GM19452 (cell line): ENCODE measurements around the gene EVX1.

Source experiments
- ATAC-seq: cut with Tn5 transposase; IDR thresholded peaks from one replicate; pipeline ENCODE4 v1.9.1; 2021; ENCODE audit not compliant: unreplicated experiment

Gene EVX1

DNA sequence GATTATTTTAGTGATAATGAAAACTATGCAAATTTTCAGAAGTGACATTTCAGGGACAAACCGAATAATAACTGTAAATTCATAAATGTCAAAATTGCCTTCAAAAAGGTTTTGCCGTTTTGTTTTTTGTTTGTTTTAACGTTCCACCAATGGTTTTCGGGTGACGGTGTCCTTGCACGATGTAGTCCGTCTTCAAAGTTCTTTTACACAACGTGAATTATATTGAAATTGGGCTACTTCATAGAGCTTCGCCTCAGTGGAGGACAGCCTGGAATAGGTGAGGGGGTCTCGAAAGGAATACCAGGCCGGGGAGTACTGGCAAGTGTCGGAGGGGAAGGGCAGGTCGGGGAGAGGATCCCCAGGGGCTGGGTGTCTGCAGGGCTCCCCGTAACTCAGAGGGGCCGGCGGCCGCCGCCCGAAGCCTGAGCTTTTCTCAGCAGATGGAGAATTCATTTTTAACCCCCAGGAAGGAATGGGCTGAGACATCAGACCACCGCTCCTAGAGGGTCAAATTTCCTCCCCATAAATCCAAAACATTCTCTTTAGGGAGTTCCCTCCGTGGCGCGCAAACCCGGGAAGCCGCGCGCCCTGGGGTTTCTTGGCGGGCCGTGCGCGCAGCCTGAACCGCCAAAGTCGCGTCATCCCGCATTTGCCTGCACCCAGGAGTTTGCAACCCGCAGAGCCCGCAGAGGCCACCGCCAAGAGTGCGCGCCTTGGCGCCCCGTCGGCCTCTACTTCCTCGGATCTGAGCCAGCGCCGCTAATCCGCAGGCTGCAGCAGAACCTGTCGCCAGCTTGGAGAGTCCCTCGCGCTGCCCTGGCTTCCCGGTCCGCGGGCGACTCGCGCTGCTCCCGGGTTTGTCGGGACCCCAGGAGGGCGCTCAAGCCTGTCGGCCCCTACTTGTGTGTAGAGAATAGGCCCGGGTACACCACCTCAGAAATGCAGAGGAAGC, 17.3 kb upstream of the EVX1 start:
- ATAC-seq = no peak

DNA sequence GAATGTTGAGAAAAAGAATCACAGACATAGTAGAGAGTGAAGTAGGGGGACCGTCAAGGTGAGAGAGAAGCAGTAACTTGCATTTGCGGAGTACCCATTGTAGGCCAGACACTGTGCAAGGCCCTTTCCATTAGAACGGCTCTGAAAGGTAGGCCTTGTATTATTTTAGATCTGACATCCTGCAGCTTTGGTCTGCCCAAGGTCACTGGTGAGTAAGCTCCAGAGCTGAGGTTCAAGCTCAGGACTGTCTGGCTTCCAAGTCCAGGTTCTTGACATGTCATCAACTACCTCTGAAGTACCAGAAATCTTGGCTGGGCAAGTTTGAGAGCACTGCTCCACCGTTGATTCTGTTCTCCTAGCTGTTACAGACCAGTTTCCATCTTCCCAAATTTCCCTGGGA, 13.2 kb upstream of the EVX1 start:
- no peak for ATAC-seq

DNA sequence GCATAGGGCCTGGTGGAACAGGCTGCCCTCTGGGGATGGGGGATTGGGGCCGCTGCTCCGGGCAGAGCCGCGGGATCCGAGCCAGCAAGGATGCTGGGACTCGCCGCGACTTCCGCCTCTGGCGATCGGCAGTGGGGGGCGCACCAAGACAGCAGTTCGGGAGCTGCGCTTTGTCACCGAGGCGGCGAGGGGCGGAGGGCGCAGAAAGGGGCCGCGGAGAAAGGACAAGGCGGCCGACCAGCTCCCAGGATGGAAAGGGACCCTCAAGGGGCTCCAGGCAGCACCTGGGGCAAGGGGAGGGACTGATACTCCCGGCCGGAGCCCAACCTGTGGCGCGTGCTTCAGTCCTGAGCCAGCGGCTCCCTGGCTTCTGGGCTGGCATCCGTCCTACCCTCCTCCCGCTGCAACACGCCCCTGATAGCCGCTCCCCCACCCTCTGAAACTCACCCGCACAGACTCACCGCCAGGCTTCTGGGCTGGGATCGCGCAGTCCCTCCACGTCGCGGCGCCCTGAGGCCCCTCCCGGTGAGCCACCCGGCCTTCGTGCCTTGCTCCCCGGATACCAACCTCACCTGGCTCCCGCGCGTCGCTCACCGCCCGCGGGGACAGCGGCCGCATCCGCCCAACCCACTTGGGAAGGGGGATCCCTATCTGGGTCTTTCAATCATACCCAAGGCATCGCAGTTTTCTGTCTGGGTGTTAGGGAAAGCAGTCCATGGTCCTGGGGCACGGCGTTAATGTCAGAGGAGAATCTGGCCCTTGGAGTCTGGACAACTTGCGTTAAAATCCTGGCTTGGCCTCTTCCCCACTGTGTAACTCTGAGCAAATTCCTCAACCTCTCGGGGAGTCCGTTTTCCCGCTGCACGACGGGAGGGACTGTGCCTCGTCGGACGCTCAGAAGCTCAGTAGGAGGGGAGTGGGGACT, 7.0 kb upstream of the EVX1 start:
- ATAC-seq = no peak

DNA sequence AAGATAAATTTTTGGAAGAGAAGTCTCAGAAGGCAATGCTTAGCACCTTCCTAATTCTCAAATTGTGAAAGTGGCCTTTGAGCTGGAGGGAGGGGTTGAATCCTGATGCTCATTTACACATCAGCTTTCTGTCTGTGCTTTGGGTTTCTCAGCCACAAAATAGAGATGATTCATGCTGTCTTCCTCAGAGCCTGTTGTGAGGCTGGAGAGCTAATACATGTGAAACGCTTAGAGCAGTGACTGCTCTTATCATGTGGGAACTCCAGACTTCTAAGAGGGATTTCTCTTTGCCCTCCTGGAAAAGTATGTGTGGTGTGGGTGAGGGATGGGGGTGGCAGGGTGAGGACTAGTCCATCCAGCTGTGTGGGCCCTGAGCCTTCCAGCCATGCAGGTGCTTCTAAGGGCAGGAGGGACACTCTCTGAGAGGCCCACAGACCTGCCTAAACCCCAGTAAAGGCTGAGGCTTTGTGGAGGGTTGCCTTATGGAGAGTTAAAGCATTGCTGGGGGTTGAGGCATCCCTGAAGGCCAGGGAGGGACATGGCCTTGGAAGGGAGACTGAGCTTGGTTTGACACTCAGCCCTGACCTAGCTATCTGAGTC, 4.8 kb upstream of the EVX1 start:
- ATAC-seq = no peak

DNA sequence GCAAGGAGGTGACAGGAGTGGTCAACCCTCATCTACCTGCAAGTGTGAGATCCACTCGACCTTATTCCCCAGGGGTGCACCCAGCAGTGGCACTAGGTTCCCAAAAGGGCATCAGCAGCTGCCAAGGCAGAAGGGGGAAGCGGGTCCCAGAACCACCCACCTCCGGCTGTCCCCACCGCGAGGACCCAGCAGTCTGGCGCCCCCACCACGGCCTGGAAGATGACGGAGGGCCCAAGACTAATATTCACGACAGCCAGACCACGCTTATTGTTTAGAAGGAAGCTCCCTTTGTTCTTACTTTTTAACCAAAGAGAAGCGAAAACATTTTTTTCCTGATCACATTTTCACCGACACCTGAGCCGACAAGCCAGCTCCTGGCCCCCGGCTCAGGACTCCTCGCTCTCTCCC, 3.6 kb upstream of the EVX1 start:
- ATAC-seq = no peak

DNA sequence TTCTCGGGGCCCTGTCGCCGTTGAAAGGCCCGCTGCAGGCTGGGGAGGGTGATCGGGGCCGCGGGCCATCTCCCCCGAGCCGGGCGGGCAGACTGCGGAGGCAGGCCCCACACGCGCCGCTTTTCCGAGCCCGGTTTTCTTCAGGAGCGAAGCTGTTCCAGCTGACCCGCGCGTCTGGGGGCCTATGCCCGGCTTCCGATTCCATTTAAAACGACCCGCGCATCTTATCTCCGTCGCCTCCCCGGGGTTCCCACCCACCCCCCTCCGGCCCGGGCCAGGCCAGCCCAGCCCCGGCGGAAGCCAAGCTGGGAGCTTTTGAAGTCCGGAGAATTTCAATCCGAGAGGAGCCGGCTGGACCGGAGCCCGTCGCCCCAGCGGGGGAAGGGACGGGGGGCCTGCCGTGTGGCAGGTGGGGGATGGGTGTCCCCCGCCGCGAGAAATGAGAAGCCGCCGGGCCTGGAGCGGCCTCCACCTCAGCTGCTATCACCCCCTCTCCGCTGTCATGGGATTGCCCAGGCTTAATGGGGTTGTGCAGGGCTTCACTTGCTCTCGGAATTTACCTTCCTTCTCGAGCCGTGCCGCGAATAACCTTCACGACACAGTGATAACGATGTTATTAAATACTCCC, 3.1 kb upstream of the EVX1 start:
- ATAC-seq = no peak

DNA sequence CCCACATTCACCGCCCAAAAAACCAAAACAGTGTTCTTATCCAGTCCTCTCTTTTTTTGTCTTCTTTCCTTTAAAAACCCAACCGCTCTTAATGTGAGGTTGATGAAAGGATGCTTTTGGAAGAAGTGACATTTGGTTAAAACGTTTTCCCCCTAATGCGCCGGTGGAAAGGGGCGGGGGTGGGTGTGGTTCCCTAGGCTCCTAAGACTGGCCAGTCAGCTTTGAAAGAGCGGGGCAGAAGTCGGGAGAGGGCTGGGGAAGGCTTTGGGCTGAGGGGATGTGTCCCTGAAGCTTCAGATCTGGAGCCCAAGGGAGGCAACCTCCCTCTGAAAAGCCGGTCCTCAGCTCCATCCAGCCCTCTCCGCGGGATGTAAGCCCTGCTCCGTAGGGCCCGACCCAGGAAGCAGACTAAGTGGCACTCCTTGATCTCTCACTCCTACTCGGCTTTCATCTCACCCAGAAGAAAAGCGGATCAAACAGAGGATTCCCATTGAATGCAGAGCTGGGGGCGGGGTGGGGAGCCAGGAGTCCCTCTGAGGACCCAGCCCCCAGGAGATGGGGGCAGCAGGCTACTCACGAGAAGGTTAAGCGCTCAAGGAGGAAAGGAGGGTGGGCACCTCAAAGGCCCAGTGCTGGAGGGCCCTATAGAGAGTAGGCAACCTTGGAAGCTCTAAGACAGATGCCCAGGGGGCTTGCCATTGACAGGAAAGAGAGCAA, 2.4 kb upstream of the EVX1 start:
- no peak for ATAC-seq

DNA sequence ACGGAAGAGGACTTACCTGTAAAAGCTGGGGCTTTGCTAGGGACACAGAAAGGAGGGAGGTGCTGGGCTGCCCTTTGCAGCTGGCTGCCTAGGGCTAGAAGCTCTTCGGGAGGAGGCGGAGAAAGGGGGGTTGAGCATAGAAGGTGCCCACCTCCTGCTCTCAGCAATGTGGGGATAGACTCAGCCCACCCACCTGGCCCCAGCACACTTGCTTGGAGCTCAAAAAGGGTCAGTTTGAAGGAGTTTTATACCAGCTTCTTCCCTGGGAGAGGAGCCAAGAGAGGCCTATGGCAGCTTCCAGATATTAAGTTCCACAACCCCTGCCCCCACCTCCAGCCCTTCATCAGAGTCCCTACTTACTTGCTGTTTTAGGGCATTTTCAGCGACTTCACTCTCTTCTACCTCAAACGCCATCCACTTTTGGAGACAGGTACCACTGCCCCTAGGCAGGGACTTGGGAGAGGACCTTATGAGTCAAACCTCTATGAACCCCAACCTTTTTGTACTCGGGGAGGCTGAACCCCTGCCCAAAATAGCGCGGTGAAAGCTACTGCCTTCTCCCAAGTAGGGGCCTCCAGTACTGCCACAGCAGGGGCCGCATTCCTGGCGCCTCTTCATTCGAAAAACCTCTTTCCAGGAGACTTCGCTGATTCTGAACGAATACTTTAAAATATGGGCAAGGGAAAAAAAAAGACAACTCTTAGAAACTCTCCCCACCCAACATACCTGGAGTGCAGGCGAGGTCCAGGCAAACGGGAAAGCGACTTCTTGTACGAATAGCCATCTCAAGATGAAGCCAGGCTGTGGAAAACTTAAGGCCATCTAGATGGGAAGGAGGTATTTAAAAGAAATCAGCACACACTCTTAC, 1.2 kb upstream of the EVX1 start:
- ATAC-seq = no peak

DNA sequence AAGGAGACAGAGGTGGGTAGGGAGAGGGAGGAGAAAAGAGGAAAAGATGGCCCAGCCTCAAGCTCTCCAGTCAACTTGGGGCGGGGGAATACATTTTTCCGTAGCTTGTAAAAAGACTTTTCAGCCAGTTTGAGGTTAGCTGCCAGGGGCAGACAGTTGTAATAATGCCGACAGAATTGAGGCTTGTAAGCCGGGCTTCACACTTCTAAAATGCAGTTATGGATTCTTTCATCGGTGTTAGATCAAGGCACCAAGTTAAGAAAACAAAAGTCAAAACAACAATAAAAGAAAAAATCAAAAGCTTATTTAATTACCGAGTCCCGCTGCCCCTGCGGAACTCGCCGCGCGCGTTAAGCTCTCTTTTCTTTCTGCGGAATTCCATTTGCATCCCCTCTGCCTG, 448 bp upstream of the EVX1 start:
- ATAC-seq = no peak

DNA sequence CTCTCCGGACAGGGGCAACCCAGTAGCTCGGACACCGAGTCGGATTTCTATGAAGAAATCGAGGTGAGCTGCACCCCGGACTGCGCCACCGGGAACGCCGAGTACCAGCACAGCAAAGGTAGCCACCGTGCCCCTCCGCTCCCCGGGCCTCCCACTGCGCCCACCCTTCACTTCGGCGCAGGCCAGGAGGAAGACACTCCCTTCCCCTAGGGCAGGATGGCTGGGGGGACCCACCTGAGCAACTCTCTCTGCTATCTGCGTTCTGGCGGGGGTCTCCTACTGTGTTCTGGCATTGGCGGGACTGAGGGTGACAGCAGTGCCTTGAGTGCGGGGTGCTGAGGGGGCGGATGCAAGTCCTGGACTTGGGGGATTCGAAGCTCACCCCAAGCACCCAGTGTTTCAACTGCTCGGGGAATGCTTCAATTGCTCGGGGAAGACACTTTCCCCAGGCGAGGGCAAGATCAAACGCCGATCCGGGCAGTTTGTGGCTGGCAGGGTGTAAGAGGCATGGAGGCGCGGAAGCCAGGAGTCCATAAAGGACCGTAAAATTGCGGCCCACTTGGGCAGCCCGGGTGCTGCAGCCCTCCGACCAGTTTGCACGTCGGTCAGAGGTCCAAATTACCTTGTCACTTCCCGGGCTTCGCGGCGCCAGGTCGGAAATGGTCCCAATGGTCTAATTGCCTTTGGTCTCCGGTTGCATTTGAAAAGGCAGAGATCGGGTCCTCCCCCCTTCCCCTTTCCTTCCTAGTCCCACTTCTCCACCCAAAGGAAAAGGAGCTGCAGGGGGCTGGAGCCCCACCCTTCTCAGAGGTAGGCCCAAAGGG, 950 bp downstream of the EVX1 start:
- ATAC-seq = no peak

DNA sequence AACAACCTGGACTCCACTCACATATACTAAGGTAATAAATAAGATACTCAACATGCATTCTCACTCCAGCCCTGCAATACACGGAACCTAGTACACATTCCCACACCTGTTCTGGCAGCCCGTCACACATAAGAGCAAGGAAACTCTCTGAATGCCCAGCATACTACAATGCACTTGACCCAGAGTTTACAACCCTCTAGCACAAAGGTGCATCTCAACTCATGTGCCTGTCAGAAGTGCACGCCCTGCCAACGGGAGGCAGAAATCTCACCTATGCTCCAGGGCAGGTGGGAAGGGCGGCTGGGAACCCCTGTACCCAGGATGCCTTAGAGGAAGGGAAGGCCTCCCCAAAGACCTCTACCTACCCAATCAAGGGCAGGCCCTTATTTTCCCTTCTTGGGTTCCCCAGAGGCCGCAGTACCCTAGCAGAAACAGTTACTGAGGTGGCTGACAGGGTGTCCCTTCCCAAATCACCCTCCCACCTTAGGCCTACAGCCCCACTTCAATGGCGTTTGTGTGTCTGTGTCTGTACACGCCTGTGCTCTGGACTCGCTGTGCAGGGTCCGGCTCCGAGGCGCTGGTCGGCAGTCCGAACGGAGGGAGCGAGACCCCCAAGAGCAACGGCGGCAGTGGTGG, 2.0 kb downstream of the EVX1 start:
- no peak for ATAC-seq

DNA sequence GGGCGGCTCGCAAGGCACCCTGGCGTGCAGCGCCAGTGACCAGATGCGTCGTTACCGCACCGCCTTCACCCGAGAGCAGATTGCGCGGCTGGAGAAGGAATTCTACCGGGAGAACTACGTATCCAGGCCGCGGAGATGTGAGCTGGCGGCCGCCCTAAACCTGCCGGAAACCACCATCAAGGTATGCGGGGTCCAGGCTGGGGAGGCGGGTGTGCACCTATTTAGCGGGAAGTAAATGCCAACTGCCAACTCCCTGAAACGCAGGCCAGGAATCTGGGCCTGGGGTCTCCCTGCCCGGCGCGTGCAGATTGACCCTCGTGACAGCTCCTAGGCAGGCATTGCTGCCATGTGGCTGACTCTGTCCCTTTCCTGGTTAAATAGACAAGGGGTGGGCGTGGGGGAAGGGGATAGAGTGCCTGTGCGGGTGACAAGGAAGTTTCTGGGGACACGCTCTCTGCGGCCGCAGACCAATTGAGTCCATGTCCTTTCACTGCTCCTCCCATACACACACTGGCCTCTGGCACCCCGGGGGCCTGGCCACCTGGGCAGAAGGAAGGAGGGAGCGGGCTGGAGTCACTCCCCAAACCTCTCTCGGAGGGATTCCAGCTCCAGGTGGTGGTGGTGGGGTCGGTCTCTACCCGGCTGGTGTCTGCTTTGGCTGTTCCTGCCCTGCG, 2.7 kb downstream of the EVX1 start:
- no peak for ATAC-seq

DNA sequence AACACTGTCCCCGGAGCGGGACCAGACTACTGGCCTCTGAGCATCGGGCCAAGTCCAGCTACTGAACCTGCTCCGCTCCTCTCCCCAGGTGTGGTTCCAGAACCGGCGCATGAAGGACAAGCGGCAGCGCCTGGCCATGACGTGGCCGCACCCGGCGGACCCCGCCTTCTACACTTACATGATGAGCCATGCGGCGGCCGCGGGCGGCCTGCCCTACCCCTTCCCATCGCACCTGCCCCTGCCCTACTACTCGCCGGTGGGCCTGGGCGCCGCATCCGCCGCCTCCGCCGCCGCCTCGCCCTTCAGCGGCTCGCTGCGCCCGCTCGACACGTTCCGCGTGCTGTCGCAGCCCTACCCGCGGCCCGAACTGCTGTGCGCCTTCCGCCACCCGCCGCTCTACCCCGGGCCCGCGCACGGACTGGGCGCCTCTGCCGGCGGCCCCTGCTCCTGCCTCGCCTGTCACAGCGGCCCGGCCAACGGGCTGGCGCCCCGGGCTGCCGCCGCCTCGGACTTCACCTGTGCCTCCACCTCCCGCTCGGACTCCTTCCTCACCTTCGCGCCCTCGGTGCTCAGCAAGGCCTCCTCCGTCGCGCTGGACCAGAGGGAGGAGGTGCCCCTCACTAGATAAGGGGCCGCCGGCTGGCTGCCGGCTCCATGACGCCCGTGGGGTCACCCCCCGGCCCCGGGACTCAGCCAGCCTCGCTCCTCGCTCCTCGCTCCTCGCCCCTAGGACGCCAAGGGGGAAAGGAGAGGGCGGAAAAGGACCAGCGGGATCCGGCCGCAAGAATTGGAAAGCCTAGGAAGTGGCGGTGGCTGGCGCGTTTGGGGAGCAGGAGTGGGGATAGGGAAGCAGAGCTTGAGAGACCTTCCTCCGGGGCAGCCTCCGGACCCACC, 3.4 kb downstream of the EVX1 start:
- ATAC-seq = no peak

DNA sequence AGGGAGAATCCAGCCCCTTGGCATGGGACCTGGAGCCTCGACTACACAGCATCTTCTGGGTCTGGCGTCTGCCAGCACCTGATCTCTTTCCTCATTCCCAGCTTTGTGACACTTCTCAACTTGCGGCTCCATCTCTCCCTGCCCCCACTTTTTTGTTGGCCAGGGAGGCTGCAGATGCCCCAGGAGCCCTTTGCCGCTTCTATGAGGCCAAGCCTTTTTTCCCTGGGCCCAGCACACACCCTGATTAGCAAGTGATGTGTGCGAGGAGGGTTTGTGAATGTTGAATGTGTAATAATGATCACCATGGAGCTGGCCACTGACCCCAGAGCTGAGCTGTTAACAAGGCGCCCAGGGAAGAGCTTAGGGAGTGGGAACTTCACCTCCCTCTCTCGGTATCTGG, 4.4 kb downstream of the EVX1 start:
- ATAC-seq = no peak

DNA sequence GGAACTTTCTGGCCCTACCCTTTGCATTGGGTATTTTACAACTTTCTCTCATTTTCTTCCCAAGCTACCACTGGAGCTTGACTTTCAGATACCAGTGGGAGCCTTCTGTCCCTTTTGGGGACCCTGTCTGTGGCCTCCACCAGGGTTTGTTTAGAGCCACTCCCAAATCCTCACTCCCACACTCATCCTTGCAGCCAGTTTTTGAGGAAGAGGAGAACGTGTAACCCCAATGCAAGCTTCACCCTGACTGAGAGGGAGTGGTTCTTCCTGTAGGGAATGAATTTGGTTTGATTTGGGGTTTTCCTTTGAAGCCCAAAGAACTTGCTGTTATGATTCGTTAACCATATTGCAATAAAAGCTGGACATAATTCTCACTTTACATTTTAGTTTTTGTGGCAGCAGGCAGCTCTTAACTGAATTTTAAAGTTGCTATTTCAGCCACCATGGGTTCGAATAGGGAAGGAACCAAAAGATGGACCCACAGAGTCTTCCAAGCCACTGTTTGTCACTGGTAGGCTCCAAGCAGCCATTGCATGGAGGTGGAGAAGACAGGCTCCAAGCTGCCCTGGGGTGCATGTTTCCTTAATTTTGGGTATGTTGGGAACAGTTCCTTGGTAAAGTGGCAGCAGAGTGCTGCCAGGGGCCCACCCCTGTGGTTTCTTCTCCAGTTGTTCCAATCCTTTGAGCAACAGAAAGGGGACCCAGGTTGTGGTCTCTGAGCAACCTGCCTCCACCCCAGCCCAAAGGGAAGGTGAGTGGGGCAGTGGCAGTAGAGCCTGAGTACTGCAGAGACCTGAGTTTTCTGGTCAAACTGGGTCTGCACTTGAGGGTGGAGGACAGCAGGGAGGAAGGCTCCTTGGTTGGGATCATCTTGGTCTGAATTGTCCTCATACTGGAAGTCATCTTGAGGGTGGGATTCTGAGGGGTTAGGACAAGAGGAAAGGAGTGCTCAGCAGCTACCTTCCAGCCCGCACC, 5.1 kb downstream of the EVX1 start:
- ATAC-seq = no peak
